ENCODE data around the gene CCRL2.
"Not testable (repeated sequence)": the region's sequence is repeated elsewhere in the genome, so short reads cannot be mapped to it uniquely, and the experiment has no call there.

CCRL2 gene

DNA sequence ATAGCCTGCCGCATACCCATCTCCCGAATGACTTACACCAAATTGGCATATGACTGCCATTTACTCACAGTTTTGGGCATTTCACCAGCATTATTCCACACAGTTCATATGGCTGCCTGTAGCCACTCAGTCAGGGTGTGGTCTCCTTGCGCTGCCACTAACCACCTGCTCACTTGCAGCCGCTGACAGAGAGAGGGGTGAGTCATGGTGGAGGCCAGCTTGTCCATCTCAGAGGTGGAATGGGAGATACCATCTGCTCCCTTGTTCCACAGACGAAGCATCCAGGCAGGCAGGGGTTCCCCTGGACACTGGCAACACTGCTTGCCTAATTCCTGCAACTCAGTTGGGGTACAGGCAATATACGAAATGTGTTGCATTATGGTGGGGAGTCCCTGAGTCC lies 15.6 kb downstream of the CCRL2 start:
- H3K36me3 ChIP-seq (ENCODE audit: control insufficient read depth, insufficient read depth, low read length): no peaks in the 10 kb centered on the region
- no peak for DNase-seq (ENCODE audit: extremely low read depth, insufficient read length)
- no peaks in the 10 kb centered on the region for H3K27me3 ChIP-seq (replicated peaks; ENCODE audit: control insufficient read depth, insufficient read depth, low read length)
- TF ChIP-seq, protein P1, sequence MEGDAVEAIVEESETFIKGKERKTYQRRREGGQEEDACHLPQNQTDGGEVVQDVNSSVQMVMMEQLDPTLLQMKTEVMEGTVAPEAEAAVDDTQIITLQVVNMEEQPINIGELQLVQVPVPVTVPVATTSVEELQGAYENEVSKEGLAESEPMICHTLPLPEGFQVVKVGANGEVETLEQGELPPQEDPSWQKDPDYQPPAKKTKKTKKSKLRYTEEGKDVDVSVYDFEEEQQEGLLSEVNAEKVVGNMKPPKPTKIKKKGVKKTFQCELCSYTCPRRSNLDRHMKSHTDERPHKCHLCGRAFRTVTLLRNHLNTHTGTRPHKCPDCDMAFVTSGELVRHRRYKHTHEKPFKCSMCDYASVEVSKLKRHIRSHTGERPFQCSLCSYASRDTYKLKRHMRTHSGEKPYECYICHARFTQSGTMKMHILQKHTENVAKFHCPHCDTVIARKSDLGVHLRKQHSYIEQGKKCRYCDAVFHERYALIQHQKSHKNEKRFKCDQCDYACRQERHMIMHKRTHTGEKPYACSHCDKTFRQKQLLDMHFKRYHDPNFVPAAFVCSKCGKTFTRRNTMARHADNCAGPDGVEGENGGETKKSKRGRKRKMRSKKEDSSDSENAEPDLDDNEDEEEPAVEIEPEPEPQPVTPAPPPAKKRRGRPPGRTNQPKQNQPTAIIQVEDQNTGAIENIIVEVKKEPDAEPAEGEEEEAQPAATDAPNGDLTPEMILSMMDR (IDR thresholded peaks at IDR 0.05; ENCODE audit: insufficient read depth, low read length, poor library complexity, severe bottlenecking): no peak
- no peak overlapping the region for H3K4me3 ChIP-seq (replicated peaks; ENCODE audit: low read depth, low read length)

DNA sequence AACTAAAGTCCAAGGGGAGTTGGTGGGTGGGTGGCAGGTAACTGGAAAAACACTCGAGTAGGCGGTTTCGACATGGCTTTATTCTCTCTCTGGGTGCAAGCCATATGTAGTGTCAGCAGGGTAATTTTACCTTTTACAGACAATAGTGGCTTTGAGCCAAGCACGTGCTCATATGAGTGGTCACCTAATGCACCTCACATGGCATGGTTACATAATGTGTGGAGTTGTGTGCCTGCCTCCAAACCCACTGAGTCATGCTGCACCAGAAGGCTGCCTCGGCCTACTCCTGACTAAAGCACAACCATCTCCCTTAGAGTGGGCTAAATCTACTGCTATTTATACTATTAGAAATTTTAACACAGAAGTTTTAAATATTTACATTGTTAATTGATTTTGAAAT lies 16.5 kb downstream of the CCRL2 start:
- no peak overlapping the region for H3K4me3 ChIP-seq (replicated peaks; ENCODE audit: low read depth, low read length)
- H3K36me3 ChIP-seq (ENCODE audit: control insufficient read depth, insufficient read depth, low read length): no peaks in the 10 kb centered on the region
- TF ChIP-seq, protein P1 (IDR thresholded peaks at IDR 0.05; ENCODE audit: insufficient read depth, low read length, poor library complexity, severe bottlenecking): no peak
- DNase-seq (ENCODE audit: extremely low read depth, insufficient read length): no peak
- no peaks in the 10 kb centered on the region for H3K27me3 ChIP-seq (replicated peaks; ENCODE audit: control insufficient read depth, insufficient read depth, low read length)

DNA sequence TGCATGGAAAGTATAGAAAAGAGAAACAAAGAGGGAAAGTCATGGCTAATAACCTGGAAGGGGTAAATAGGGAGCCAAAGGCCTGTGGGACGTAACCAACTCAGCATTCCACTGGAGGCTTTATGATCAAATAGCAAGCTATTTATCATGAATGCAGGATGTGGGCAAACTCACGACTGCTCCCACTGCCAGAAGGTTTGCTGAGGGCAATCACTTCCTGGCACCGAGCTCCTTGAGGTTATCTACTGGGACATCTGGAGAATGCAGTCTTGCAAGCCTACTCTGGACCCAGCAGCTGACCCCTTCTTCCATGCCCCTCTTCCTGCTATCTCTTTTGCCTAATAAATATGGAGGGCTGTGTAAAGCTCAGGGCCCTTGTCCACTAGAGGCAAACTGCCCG lies 19.4 kb downstream of the CCRL2 start:
- H3K36me3 ChIP-seq (ENCODE audit: control insufficient read depth, insufficient read depth, low read length); DNase-seq (ENCODE audit: extremely low read depth, insufficient read length); H3K27me3 ChIP-seq (replicated peaks; ENCODE audit: control insufficient read depth, insufficient read depth, low read length); H3K4me3 ChIP-seq (replicated peaks; ENCODE audit: low read depth, low read length): not testable (repeated sequence)

DNA sequence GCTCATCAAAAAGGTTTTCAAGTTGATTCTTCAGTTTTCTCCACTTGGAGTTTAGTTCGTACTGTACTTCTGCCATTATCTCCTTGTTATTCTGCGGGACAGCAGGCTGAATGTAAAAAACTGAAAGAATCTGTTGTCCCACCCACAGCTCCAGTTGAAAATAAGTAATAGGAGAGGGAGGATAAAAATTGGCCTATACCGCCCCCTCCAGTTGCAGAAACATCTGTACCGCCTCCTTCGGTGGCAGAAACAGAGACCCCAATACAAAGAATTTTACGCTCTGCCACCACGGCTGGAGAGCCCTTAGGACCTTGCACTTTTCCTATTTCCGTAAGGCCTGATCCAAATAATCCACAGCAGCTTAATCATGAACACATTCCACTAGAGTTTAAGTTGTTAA lies 20.3 kb downstream of the CCRL2 start:
- H3K27me3 ChIP-seq (replicated peaks; ENCODE audit: control insufficient read depth, insufficient read depth, low read length); H3K36me3 ChIP-seq (ENCODE audit: control insufficient read depth, insufficient read depth, low read length); H3K4me3 ChIP-seq (replicated peaks; ENCODE audit: low read depth, low read length); DNase-seq (ENCODE audit: extremely low read depth, insufficient read length): not testable (repeated sequence)

DNA sequence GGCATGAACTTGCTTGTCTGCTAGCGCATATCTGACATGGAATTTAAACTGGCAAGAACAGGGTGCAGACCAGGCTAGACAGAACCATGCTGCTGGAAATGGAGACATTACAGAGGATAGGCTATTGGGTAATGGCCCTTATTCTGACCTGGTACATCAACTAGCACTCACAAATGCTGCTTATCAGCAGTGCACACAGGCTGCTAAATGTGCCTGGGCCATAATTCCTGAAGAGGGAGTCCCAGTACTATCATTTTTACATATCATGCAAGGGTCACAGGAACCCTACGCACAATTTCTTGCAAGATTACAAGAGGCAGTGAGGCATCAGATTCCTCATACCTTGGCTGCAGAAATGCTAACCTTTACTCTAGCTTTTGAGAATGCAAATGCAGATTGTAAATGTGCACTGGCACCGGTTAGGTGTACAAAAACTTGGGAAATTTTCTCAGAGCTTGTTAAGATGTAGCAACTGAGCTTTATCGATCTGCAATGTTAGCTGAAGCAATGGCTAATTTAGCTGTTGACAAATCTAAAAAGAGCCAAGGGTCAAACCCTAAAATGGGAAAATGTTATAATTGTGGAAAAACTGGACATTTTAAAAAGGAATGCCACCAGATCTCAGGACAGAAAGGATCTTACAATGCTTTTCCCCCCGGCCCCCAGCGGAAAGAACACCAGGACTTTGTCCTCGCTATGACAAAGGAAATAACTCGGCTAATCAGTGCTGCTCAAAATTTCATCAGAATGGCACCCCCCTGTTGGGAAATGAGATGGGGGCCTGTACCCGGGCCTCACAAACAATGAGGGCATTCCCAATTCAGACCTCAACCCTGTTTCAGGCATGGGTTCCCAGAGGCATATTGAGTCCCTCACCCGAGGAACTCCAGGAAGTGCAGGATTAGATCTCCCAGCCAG lies 21.1 kb downstream of the CCRL2 start:
- Histone ChIP-seq H3K27me3 (replicated peaks; ENCODE audit: control insufficient read depth, insufficient read depth, low read length) (no peaks in the 10 kb centered on the region; the same call in 1 of the 2 replicates), H3K36me3 (ENCODE audit: control insufficient read depth, insufficient read depth, low read length) (no peaks in the 10 kb centered on the region), H3K4me3 (replicated peaks; ENCODE audit: low read depth, low read length) (no peak overlapping the region)
- DNase-seq (ENCODE audit: extremely low read depth, insufficient read length): no peak
- TF ChIP-seq, protein P1 (IDR thresholded peaks at IDR 0.05; ENCODE audit: insufficient read depth, low read length, poor library complexity, severe bottlenecking): no peak

DNA sequence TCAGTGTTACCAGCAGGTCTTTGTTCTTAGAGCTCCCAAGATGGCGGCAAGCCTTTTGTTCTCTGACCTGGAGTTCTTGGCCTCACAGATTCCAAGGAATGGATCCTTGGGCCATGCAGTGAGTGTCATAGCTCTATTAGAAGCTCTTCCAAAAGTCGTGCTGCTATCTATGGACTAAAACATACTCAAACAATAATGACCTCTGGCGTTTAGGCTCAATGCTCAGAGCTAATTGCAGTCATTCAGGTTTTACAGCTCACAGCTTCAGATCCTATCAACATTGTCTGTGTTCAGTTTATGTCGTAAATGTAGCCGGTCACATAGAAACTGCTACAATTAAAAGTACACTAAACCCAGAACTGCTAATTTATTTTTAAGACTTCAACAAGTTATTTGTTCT lies 22.2 kb downstream of the CCRL2 start:
- H3K27me3 ChIP-seq (replicated peaks; ENCODE audit: control insufficient read depth, insufficient read depth, low read length): no peaks in the 10 kb centered on the region; the same call in 1 of the 2 replicates
- no peak overlapping the region for H3K4me3 ChIP-seq (replicated peaks; ENCODE audit: low read depth, low read length)
- TF ChIP-seq, protein P1 (IDR thresholded peaks at IDR 0.05; ENCODE audit: insufficient read depth, low read length, poor library complexity, severe bottlenecking): no peak
- no peak for DNase-seq (ENCODE audit: extremely low read depth, insufficient read length)
- no peaks in the 10 kb centered on the region for H3K36me3 ChIP-seq (ENCODE audit: control insufficient read depth, insufficient read depth, low read length)
